GM19099 (cell line): ENCODE measurements around the gene ARHGAP10.

ENCODE experiments used
- POLR2A ChIP-seq: IDR thresholded peaks from 3 replicates; pipeline ENCODE4 v1.6.1; 2011; ENCODE audit warnings: low read depth; ENCODE audit not compliant: insufficient read length; ENCODE audit errors: extremely low read depth

The ARHGAP10 gene

GRCh38 chr4:147965056-147965455 lies 233.2 kb downstream of the ARHGAP10 start:
- TF ChIP-seq POLR2A, result no peak

- no peak for TF ChIP-seq POLR2A
These were observed 234.0 kb downstream of the ARHGAP10 start for GRCh38 chr4:147965873-147966272.

- no peak for TF ChIP-seq POLR2A
These were observed 236.8 kb downstream of the ARHGAP10 start for GRCh38 chr4:147968641-147969040.

- no peak for TF ChIP-seq POLR2A
These were observed 237.9 kb downstream of the ARHGAP10 start for GRCh38 chr4:147969573-147970385.

- TF ChIP-seq POLR2A, result no peak
These were observed 239.2 kb downstream of the ARHGAP10 start for GRCh38 chr4:147971116-147971515.

- TF ChIP-seq POLR2A, result no peak
These were observed 243.4 kb downstream of the ARHGAP10 start for GRCh38 chr4:147975325-147975724.

GRCh38 chr4:147975933-147976928 lies 244.3 kb downstream of the ARHGAP10 start:
- TF ChIP-seq POLR2A, result no peak

- no peak for TF ChIP-seq POLR2A
These were observed 248.7 kb downstream of the ARHGAP10 start for GRCh38 chr4:147980586-147980985.

GRCh38 chr4:147981305-147981704 lies 249.4 kb downstream of the ARHGAP10 start:
- no peak for TF ChIP-seq POLR2A

- no peak for TF ChIP-seq POLR2A
These were observed 252.3 kb downstream of the ARHGAP10 start for GRCh38 chr4:147984065-147984777.

- TF ChIP-seq POLR2A, result no peak
These were observed 252.9 kb downstream of the ARHGAP10 start for GRCh38 chr4:147984778-147985138.

- TF ChIP-seq POLR2A, result no peak
These were observed 253.5 kb downstream of the ARHGAP10 start for GRCh38 chr4:147985376-147985775.

- TF ChIP-seq POLR2A, result no peak
These were observed 255.4 kb downstream of the ARHGAP10 start for GRCh38 chr4:147987252-147987651.

GRCh38 chr4:147991543-147992283 lies 259.8 kb downstream of the ARHGAP10 start:
- no peak for TF ChIP-seq POLR2A
